ENCODE measurements around the gene RAB11FIP3.

GRCh38 chr16:396199-396598, 29.2 kb upstream of the RAB11FIP3 start:
- TF ChIP-seq ZSCAN29 (CRISPR knock-in tag; conservative IDR thresholded peaks at IDR 0.05) (no peak), PRDM10 (CRISPR knock-in tag; IDR thresholded peaks at IDR 0.05; ENCODE audit: low read depth) (no peak), SMARCC2 (IDR thresholded peaks at IDR 0.05) (no peak), KAT8 (CRISPR knock-in tag; IDR thresholded peaks at IDR 0.05) (no peak), IKZF5 (CRISPR knock-in tag; IDR thresholded peaks at IDR 0.05) (no peak), ZNF660 (CRISPR knock-in tag; IDR thresholded peaks at IDR 0.05; ENCODE audit: borderline replicate concordance, low read depth) (no peak), CTCF (CRISPR knock-in tag; IDR thresholded peaks at IDR 0.05) (no peak), ZNF121 (CRISPR knock-in tag; IDR thresholded peaks at IDR 0.05) (no peak)
